NCI-H524 (cell line): ENCODE data around the gene MATR3.
A peak's percentile ranks its signal among the peaks of the same experiment; 100 is the strongest.
"Not testable (repeated sequence)": the region's sequence is repeated elsewhere in the genome, so short reads cannot be mapped to it uniquely, and the experiment has no call there.

ENCODE experiments used
- DNase-seq, 2 experiments: peaks; one replicate each; lab custom pipeline; 2025; lab: John Stamatoyannopoulos, UW

Gene MATR3

GRCh38 chr5:139347863-139348262 is 54.3 kb downstream of the MATR3 start:
- not testable (repeated sequence) for DNase-seq

DNA sequence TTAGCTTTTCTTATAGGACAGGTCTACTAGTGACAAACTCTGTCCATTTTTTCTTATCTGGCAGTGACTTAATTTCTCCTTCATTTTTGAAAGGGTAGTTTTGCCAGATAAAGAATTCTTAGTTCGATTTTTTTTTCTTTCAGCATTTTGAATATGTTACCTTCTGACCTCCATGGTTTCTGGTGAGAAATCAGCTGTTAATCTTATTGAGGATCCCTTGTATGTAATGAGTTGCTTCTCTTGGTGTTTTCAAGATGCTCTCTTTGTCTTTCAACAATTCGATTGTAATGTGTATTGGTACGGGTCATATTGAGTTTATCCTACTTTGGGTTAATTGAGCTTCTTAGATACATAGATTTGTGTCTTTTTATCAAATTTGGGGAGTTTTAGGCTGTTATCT is 60.6 kb downstream of the MATR3 start:
- DNase-seq = no peak

- not testable (repeated sequence) for DNase-seq
These were observed 62.4 kb downstream of the MATR3 start for GRCh38 chr5:139355900-139356299.

DNA sequence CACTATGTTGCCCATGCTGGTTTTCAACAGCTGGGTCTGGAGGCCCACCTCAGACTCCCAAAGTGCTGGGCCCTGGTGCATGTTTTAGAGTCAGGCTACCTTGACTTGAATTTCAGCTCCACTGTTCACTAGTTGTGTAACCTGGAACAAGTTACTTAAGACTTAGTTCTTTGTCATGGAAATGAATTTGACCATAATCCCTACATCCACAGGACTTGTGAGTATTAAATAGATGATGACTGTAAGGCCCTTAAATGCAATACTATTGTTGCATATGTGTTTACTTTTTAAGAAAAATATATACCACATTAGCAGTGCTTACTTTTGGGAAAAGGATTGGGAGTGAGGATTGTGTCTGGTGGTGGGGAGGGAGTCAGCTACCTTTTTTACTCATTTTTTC is 64.5 kb downstream of the MATR3 start:
- DNase-seq = no peak

- no peak for DNase-seq
These were observed 66.8 kb downstream of the MATR3 start for GRCh38 chr5:139360384-139360783.

DNA sequence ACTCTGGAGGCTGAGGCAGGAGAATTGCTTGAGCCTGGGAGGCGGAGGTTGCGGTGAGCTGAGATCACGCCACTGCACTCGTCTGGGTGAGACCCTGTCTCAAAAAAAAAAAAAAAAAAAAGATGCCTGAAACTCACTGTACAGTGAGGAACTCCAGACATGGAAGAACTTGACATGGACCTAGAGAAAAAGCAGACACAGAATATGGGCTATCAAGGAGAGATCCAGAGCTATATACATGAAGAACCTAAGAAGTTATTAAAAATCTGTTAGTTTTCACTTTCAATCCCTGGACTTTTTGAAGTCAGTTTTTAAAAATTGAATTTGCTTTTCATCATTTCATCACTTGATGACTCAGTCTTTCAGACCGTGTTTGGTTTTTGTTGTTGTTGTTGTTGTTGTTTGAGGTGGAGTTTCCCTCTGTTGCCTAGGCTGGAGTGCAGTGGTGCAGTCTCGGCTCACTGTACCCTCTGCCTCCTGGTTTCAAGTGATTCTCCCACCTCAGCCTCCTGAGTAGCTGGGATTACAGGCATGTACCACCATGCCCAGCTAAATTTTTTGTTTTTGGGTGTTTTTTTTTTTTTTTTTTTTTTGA is 68.4 kb downstream of the MATR3 start:
- DNase-seq = no peak

- no peak for DNase-seq
These were observed 70.4 kb downstream of the MATR3 start for GRCh38 chr5:139363937-139364336.

DNA sequence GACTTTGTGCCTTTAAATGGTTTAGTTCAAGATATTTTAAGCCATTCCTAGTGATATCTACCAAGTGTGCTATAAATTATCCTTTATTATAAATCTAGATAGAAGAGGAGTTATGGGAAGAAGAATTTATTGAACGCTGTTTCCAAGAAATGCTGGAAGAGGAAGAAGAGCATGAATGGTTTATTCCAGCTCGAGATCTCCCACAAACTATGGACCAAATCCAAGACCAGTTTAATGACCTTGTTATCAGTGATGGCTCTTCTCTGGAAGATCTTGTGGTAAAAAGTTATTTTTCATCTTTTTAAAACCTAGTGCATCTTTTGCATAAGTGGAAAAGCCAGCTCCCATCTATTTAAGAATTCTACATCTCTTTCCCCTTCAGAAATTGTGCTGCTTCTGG is 70.9 kb downstream of the MATR3 start:
- DNase-seq = no peak

GRCh38 chr5:139368613-139369012 is 75.1 kb downstream of the MATR3 start:
- DNase-seq = peak in 1 of 2 experiments; percentile 18

DNA sequence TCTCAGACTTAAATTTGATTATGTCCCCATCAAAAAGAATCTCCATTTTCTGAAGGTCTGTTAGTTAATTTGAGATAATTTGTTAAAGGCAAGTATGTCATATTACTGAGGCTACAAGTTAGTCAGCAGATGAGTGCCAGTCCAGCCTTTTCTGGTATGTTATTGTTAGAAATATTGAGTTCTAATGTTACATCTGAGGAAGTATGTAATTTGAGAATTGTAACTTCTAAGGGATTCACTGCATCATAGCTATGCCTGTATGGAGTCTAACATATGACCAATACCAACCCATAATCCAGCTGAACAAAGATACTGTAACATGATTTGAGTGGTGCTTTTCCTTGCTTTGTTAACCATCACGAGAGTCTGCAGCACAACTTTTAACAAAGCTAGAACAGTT is 75.6 kb downstream of the MATR3 start:
- no peak for DNase-seq

DNA sequence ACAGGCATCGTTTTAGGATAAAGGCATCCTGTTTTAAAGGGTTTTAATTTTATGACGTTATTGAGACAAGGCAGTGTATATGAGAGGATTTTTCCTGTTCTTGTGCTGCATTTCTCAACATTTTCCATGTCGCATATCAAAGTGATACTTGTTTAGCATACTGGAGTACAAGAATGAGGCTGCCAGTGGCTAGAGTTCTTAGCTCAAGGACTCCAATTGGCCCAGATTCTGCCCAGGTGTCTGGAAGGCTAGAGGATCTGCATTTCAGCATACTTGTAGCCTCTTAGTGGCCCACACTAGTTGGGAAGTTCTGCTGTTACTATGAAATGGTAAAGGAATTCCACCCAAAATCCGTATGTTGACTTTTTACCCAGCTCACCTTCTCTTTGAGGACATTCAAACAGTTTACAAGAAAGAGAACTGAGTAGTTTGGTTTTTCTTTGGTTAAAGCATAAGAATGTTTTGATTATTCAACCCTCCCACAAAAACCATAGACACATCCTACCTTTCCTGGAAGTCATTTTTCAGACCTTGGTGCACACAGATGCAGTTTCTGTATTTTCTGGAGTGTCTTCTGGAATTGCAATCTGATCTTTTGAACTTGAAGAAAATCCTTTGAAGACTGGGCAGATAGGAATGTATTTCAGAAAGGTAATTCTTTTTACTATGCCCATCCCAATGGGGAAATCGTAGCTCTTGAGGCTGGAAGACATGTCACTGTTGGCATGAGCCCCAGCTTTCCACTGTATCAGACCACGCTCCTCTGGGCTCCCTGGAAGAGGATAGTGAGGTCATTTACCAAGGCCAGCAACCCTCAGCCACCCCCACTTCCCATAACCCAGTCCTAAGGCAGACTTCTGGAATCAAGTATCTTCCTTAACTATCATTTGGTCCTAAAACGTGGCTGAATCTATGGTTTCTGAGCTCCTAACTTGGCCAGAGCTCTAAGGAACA is 78.2 kb downstream of the MATR3 start:
- no peak for DNase-seq

DNA sequence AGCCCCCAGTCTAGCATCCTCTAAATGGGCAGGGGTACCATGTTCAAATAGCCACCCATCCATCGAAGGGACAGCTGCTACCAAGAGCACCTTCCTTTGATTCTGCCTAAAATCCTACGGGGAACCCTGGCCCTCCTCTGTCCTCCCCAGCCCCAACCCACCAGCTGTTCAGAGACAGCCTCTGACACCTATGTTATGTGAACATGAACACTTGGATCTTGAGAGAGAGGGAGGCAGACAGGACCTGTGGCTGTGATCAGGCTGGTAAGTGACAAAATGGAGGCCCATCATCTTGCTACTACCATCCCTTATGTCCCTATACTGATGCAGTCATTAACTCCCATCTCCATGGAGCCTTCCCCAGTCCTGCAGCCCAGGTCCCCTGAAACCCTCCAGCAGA is 81.4 kb downstream of the MATR3 start:
- no peak for DNase-seq

GRCh38 chr5:139376364-139376763 is 82.8 kb downstream of the MATR3 start:
- DNase-seq = no peak

- DNase-seq = no peak
These were observed 83.7 kb downstream of the MATR3 start for GRCh38 chr5:139377226-139377625.

- no peak for DNase-seq
These were observed 84.7 kb downstream of the MATR3 start for GRCh38 chr5:139378101-139378825.

DNA sequence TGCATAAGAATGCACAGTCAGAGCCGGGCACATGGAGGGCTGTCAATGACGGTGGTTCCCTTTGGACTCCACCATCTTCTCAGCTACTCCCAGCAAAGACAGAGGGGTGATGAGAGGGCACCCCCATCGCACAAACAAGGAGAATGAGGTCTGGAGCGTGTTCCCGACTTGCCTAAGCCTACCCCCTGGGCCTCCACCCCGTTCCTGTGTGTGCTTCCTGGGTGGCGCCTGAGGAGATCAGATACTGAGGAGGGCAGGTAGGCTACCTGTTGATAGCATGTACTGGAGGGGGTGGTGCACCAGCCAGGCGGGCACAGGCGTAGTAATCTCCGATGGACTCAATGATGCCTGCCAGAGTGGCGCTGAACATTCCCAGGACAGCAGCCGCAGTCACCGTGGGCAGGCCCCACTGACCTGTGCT is 85.4 kb downstream of the MATR3 start:
- DNase-seq = no peak

DNA sequence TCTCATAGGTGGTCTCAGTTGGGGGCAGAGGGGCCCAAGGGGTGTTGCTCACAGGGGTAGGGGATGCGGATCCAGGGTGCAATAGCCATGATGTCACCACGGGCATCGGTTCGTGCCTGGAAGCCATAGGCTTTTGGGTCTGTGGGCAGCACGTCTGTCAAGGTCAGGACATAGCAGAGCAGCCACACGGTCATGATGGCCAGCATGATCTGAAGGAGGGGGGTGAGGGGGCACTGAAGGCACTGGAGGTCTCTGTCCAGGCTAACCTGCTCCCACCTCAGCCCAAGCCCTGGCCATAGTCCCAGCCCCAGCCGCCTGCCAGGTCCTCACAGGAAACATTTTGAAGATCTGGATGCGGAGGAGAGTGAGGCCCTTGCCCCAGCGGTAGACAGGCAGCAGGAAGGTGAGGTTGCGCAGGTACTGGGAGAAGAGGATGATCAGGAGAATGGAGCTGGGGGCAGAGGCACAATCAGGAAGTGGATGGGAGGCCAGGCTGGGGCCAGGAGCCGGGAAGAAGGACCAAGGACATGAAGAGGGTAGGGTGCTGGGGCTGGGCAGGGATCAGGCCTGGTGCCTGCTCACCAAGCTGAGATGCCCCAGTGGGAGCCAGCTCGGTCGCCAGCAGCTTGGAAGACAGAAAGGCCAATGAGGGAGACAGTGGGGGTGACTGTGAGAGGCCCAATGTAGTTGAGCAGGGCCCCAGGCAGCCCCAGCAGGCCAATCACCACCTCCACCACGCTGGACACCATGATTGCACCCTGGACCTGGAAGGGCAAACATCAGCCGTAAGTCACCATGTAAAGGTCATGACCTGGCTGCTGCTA is 86.3 kb downstream of the MATR3 start:
- DNase-seq = no peak
